ENCODE data around the gene OBI1. TPM values are rescaled to one million over a fixed set of nuclear protein-coding genes. Genes with fewer than 3 reads are reported as not detected.

The OBI1 gene
- total and polyA plus RNA-seq, 2 donors (not counting 1 experiment from before 2014, with no cell fraction given) = 3.1 to 15.4 TPM

DNA sequence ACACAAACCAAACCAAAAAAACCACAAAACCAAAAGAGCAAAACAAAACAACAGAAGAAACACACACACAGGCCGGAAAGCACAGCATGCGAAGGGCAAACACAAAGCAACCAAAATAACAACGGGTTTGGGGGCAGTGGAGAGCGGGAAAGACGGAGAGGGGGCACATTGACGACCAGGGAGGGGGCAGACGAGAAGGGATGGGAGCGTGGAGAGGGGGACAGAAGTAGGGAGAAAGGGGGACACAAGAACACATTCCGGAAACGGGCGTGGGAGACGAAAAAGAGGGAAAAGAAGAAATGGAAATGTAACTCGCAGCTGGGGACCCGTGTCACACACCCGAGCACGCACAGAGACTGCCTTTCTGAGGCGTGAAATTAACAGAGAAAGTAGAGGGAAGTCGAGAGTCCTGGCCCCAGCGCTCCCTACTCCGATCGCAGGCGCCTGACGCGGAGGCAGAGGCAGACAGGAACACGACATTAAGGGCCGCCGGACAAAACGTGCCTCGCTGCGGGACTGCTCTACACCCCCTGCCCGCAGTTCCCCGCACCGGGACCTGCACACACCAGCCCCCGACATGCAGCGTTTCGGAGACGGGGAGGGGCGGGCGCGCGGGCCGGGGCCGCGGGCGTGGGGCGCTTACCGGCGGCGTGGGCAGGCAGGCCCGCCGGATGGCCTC is 56.3 kb downstream of the OBI1 start:
- POLR2A ChIA-PET = interaction anchor here (0.7 kb wide), 1 partner anchor 33 kb away, joined by 12 read pairs; no protein-coding TSS in a partner anchor
- WGBS (ENCODE audit: insufficient coverage) = under 1% methylated on average over 44 of the region's 51 CpGs

More for the DNA sequence above, 56.3 kb downstream of the OBI1 start:
- Mint-ChIP-seq H3K4me1 (peaks cover 48% of the 10 kb centered on the region), H3K27ac (peak overlapping the region; percentile 80), H3K9me3 (ENCODE audit: insufficient read depth) (peaks cover 2% of the 10 kb centered on the region), H3K27me3 (peaks cover 80% of the 10 kb centered on the region), H3K4me3 (peak overlapping the region; percentile 90)
- Histone ChIP-seq H3K9me3 (ENCODE audit: control extremely low read depth in 1 of 3, control insufficient read depth in 2 of 3, insufficient read depth in 1 of 3, low read length in 2 of 3) (peaks cover 2 to 48% (median 15%) of the 10 kb centered on the region in 3 donors), H3K4me1 (ENCODE audit: control insufficient read depth in 2 of 2, insufficient read depth in 2 of 2, low read length in 2 of 2) (peaks cover 44 to 79% of the 10 kb centered on the region in 2 donors), H3K36me3 (replicated peaks in 1 of 2; ENCODE audit: control extremely low read depth in 1 of 2, control insufficient read depth in 1 of 2, extremely low read depth in 1 of 2, insufficient read depth in 2 of 2, low read length in 1 of 2) (no peaks in the 10 kb centered on the region), H3K4me2 (replicated peaks; ENCODE audit: low read depth, low read length, poor library complexity, severe bottlenecking) (peak overlapping the region; percentile 87), H2AFZ (ENCODE audit: insufficient read depth, low read depth, low read length, poor library complexity, severe bottlenecking) (peak overlapping the region; percentile 72), H3K27me3 (replicated peaks in 1 of 4; ENCODE audit: control extremely low read depth in 1 of 4, control insufficient read depth in 3 of 4, insufficient read depth in 4 of 4, low read length in 3 of 4) (peaks cover 11 to 88% (median 85%) of the 10 kb centered on the region in 4 experiments), H4K20me1 (ENCODE audit: control insufficient read depth, insufficient read depth, low read length, poor library complexity, severe bottlenecking) (no peaks in the 10 kb centered on the region), H3K4me3 (ENCODE audit: control extremely low read depth in 1 of 5, extremely low read depth in 1 of 5, insufficient read depth in 1 of 5, low read depth in 2 of 5, low read length in 4 of 5) (peak overlapping the region; percentile 7 to 62 (median 38)), H3K9ac (ENCODE audit: low read length) (peak overlapping the region; percentile 59), H3K27ac (ENCODE audit: low read length in 2 of 2) (no peak overlapping the region), H3K79me2 (ENCODE audit: control insufficient read depth, insufficient read depth, low read length) (no peaks in the 10 kb centered on the region)
- TF ChIP-seq EZH2 (IDR thresholded peaks at IDR 0.05; ENCODE audit: borderline replicate concordance, insufficient read depth, low read depth, low read length, poor library complexity, severe bottlenecking) = peak; percentile 12
- TF ChIP-seq, protein P1, sequence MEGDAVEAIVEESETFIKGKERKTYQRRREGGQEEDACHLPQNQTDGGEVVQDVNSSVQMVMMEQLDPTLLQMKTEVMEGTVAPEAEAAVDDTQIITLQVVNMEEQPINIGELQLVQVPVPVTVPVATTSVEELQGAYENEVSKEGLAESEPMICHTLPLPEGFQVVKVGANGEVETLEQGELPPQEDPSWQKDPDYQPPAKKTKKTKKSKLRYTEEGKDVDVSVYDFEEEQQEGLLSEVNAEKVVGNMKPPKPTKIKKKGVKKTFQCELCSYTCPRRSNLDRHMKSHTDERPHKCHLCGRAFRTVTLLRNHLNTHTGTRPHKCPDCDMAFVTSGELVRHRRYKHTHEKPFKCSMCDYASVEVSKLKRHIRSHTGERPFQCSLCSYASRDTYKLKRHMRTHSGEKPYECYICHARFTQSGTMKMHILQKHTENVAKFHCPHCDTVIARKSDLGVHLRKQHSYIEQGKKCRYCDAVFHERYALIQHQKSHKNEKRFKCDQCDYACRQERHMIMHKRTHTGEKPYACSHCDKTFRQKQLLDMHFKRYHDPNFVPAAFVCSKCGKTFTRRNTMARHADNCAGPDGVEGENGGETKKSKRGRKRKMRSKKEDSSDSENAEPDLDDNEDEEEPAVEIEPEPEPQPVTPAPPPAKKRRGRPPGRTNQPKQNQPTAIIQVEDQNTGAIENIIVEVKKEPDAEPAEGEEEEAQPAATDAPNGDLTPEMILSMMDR (IDR thresholded peaks at IDR 0.05) = no peak
- intact Hi-C loops (cut with micrococcal nuclease) = loop anchor here (5.0 to 10.0 kb wide), 2 partner anchors 790 to 908 kb away; partner anchors contain the start of gene SLAIN1
- ATAC-seq (ENCODE audit: low read depth) = no peak
- CTCF ChIA-PET = no interaction called here
- DNase-seq = peak; percentile 70

All from B cell (primary cell).